Ishikawa (cell line): ENCODE measurements around the gene UBE2I.

ENCODE experiments used
- CEBPB ChIP-seq: IDR thresholded peaks from 2 replicates; pipeline ENCODE4 v1.6.1; 2012
- CREB1 ChIP-seq: IDR thresholded peaks from 2 replicates; pipeline ENCODE4 v1.6.1; 2012; ENCODE audit warnings: low read depth
- EGR1 ChIP-seq: IDR thresholded peaks from 2 replicates; pipeline ENCODE4 v1.6.1; 2012
- MAX ChIP-seq: IDR thresholded peaks from 2 replicates; pipeline ENCODE4 v1.6.1; 2012
- RAD21 ChIP-seq: IDR thresholded peaks from 2 replicates; pipeline ENCODE4 v1.6.1; 2012; ENCODE audit warnings: low read depth
- TAF1 ChIP-seq: IDR thresholded peaks from 2 replicates; pipeline ENCODE4 v1.6.1; 2012; ENCODE audit warnings: low read depth, mild to moderate bottlenecking
- TCF12 ChIP-seq: IDR thresholded peaks from 2 replicates; pipeline ENCODE4 v1.6.1; 2012; ENCODE audit warnings: low read depth
- YY1 ChIP-seq: IDR thresholded peaks from 2 replicates; pipeline ENCODE4 v1.6.1; 2012; ENCODE audit warnings: low read depth
- ZBTB7A ChIP-seq: IDR thresholded peaks from 2 replicates; pipeline ENCODE4 v1.6.1; 2012; ENCODE audit warnings: low read depth
- TF ChIP-seq, protein P1 (sequence below): IDR thresholded peaks from 2 replicates; pipeline ENCODE4 v1.6.1; 2012

DNA sequence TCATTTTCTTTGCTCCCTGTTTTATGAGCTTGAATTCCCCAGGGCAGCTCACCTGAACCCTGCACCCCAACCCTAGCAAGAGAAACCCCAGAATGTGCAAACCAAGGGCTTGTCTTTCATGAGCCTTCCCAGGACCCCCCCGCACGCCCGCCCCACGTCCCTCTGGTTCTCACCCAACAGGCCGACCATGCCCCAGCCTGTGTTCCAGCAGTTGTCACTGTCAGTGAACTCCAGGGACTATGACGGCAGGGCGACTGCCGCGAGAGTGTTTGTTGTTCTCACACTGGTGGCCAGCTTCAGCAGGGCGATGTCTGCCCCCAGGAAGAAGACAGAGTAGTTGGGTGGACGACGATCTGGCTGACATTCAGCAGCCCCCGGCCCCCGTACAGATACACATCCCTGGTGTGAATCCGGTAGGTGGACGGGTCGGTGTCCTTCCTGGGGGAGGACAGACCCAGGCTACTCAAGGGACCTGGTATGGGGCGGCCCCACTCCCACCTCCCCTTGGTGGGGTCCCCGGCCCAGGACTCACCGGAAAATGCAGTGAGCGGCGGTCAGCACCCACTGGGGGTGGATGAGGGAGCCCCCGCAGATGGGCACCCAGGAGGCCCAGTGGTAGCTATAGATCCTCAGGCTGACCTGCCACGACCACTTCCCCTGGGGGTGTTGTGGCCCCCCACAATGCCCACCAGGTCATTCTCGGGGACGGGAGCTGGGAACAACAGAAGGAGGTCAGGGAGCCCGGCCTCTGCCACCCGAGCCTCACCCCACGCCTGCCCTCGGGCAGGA, 33.5 kb upstream of the UBE2I start:
- no peak for TF ChIP-seq TAF1
- TF ChIP-seq RAD21 = no peak
- TF ChIP-seq ZBTB7A = no peak
- TF ChIP-seq TCF12 = no peak
- TF ChIP-seq CREB1 = no peak
- no peak for TF ChIP-seq MAX
- TF ChIP-seq CEBPB = no peak
- no peak for TF ChIP-seq EGR1
- TF ChIP-seq, protein P1, sequence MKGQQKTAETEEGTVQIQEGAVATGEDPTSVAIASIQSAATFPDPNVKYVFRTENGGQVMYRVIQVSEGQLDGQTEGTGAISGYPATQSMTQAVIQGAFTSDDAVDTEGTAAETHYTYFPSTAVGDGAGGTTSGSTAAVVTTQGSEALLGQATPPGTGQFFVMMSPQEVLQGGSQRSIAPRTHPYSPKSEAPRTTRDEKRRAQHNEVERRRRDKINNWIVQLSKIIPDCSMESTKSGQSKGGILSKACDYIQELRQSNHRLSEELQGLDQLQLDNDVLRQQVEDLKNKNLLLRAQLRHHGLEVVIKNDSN = no peak
- TF ChIP-seq YY1 = no peak
